Stimulated activated naive CD8-positive, alpha-beta T cell treated with anti-CD3 and anti-CD28 coated beads, Interleukin-15, Interleukin-2, amounts not matched to agents 100 U/mL and 50 U/mL, for 24 hours (primary cell): ENCODE data around the gene IFNA4.
"Not testable (repeated sequence)": the region's sequence is repeated elsewhere in the genome, so short reads cannot be mapped to it uniquely, and the experiment has no call there.

Experiments
- ATAC-seq: fragments of 150-1000 bp; cut with Tn5 transposase; one replicate; pipeline ENCODE4 v1.10.0; 2021
- DNase-seq: peaks from one replicate; pipeline ENCODE4 v3.0.0; 2021

Gene IFNA4

GRCh38 chr9:21187487-21187886 is at the start of gene IFNA4:
Gene IFNA4 (minus strand): TSS chr9:21187587. CDS start chr9:21187531, 56 bp downstream.
- not testable (repeated sequence) for ATAC-seq, DNase-seq

- not testable (repeated sequence) for DNase-seq, ATAC-seq
Observed at GRCh38 chr9:21236360-21236714, 49.0 kb upstream of the IFNA4 start.

- DNase-seq (peak; percentile 11), ATAC-seq (peak; percentile 52)
Observed at GRCh38 chr9:21235468-21236359, 48.3 kb upstream of the IFNA4 start.

GRCh38 chr9:21234153-21234687 is 46.8 kb upstream of the IFNA4 start:
- DNase-seq, result no peak

GRCh38 chr9:21233258-21233657 is 45.9 kb upstream of the IFNA4 start:
- DNase-seq, result no peak
- ATAC-seq, result no peak

More at GRCh38 chr9:21234153-21234687, 46.8 kb upstream of the IFNA4 start:
- ATAC-seq, result no peak

- no peak for DNase-seq
- ATAC-seq, result no peak
Observed at GRCh38 chr9:21228122-21228521, 40.7 kb upstream of the IFNA4 start, which contains the start of gene IFNA17. Gene IFNA17 (minus strand): TSS chr9:21228222. CDS start chr9:21228173, 49 bp downstream.

GRCh38 chr9:21217211-21217610 is 29.8 kb upstream of the IFNA4 start, which contains the start of gene IFNA16:
Gene IFNA16 (minus strand): TSS chr9:21217311. CDS start chr9:21217305, 6 bp downstream.
- not testable (repeated sequence) for DNase-seq, ATAC-seq

GRCh38 chr9:21213411-21214326 is 26.3 kb upstream of the IFNA4 start:
- not testable (repeated sequence) for ATAC-seq, DNase-seq

- DNase-seq, ATAC-seq: not testable (repeated sequence)
Observed at GRCh38 chr9:21212160-21212559, 24.8 kb upstream of the IFNA4 start.

- not testable (repeated sequence) for ATAC-seq, DNase-seq
Observed at GRCh38 chr9:21210782-21211181, 23.4 kb upstream of the IFNA4 start.

- ATAC-seq (no peak), DNase-seq (no peak)
Observed at GRCh38 chr9:21210311-21210710, 22.9 kb upstream of the IFNA4 start.

- DNase-seq, ATAC-seq: not testable (repeated sequence)
Observed at GRCh38 chr9:21207043-21207442, 19.7 kb upstream of the IFNA4 start, which contains the start of gene IFNA10. Gene IFNA10 (minus strand): TSS chr9:21207143. CDS start chr9:21207097, 46 bp downstream.

- no peak for DNase-seq
- ATAC-seq, result peak; percentile 49
Observed at GRCh38 chr9:21205204-21205603, 17.8 kb upstream of the IFNA4 start.

- ATAC-seq, DNase-seq: not testable (repeated sequence)
Observed at GRCh38 chr9:21202105-21202504, 14.7 kb upstream of the IFNA4 start, which contains the start of gene IFNA7. Gene IFNA7 (minus strand): TSS chr9:21202205. CDS start chr9:21202165, 40 bp downstream.

GRCh38 chr9:21194867-21195776 is 7.7 kb upstream of the IFNA4 start:
- ATAC-seq (peak; percentile 81), DNase-seq (peak; percentile 24)

GRCh38 chr9:21182810-21183736 is 4.3 kb downstream of the IFNA4 start:
- not testable (repeated sequence) for DNase-seq
- ATAC-seq, result peak; percentile 71

- DNase-seq, result no peak
- ATAC-seq, result no peak
Observed at GRCh38 chr9:21174671-21175070, 12.7 kb downstream of the IFNA4 start.

GRCh38 chr9:21172156-21172555 is 15.2 kb downstream of the IFNA4 start:
- DNase-seq, result no peak
- no peak for ATAC-seq

- DNase-seq (no peak), ATAC-seq (no peak)
Observed at GRCh38 chr9:21171351-21171750, 16.0 kb downstream of the IFNA4 start.
